Measurements from ENCODE around the gene PSMG3. TPM values are rescaled to one million over a fixed set of nuclear protein-coding genes. Genes with fewer than 3 reads are reported as not detected.

PSMG3 gene
- total and polyA plus RNA-seq, 8 donors = 19.8 to 31.2 (median 25.1) TPM

DNA sequence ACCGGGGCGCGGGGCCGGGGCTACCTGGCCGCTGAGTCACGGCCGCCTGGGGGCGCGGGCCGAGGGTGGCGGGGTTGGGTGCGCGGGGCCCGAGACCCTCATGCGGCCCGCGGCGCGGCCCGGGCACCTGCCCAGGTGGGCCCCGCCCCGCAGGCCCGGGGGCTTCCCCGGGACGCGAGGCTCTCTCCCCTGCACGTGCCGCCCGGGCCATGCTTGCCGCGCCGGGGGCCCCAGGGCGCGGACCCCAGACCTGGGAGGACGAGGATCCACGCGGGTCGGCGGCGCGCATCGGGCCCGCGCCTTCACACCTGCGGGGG lies 38.9 kb downstream of the PSMG3 start:
- Histone ChIP-seq H3K4me3 (peak overlapping the region; percentile 56 to 67), H3K27me3 (no peaks in the 10 kb centered on the region), H3K9me3 (no peaks in the 10 kb centered on the region), H3K4me1 (peaks cover 21 to 52% of the 10 kb centered on the region in 2 donors), H3K27ac (peak overlapping the region; percentile 89 to 99), H3K36me3 (peaks cover 0 to 10% of the 10 kb centered on the region in 2 donors)
- intact Hi-C loops (cut with DNase I) = no loop called here
- DNase-seq (no peak), ATAC-seq (no peak)
- TF ChIP-seq, protein P1, sequence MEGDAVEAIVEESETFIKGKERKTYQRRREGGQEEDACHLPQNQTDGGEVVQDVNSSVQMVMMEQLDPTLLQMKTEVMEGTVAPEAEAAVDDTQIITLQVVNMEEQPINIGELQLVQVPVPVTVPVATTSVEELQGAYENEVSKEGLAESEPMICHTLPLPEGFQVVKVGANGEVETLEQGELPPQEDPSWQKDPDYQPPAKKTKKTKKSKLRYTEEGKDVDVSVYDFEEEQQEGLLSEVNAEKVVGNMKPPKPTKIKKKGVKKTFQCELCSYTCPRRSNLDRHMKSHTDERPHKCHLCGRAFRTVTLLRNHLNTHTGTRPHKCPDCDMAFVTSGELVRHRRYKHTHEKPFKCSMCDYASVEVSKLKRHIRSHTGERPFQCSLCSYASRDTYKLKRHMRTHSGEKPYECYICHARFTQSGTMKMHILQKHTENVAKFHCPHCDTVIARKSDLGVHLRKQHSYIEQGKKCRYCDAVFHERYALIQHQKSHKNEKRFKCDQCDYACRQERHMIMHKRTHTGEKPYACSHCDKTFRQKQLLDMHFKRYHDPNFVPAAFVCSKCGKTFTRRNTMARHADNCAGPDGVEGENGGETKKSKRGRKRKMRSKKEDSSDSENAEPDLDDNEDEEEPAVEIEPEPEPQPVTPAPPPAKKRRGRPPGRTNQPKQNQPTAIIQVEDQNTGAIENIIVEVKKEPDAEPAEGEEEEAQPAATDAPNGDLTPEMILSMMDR (IDR thresholded peaks at IDR 0.05) = no peak

DNA sequence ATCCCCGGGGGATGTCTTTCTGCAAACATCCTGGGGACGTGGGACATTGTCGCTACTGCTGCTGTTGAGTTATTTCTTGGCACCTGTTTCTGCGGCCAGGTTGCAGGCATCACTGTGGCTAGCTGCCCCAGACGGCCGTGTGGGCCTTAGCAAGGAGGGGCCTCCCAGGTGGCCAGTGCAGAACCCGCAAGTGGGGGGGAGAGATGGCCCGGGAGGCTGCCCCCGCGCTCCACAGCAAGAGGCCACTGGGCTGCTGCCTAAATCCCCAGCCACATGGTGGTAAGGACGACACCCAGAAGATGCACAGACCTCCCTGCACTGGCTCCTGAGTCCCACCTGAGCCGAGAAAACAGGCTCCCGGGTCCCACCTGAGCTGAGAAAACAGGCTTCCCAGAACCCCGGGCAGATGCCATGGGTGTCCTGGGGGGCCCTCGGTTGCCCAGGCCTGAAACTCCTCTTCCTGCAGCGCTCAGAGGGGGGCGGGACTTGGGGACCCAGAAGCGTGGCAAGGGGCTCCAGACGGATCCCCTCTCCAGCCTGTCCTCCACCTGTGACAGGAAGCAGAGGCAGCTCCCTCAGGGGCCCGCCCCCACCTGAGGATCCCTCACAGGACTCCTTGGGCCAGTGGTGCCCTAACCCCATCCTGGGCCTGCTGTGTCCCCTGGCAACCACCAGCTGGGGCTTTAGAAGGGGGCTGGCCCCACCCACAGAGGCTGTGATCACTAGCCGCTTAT lies 40.3 kb downstream of the PSMG3 start:
- Histone ChIP-seq H3K4me1 (peaks cover 19 to 38% of the 10 kb centered on the region in 2 donors), H3K27me3 (no peaks in the 10 kb centered on the region), H3K4me3 (peak overlapping the region in 1 of 2 donors; percentile 67), H3K9me3 (no peaks in the 10 kb centered on the region), H3K27ac (peak overlapping the region in 1 of 2 donors; percentile 89), H3K36me3 (no peaks in the 10 kb centered on the region)
- peak in 1 of 4 donors; percentile 74 for DNase-seq
- intact Hi-C loops (cut with DNase I) = no loop called here
- TF ChIP-seq, protein P1 (IDR thresholded peaks at IDR 0.05) = no peak
- no peak for ATAC-seq

DNA sequence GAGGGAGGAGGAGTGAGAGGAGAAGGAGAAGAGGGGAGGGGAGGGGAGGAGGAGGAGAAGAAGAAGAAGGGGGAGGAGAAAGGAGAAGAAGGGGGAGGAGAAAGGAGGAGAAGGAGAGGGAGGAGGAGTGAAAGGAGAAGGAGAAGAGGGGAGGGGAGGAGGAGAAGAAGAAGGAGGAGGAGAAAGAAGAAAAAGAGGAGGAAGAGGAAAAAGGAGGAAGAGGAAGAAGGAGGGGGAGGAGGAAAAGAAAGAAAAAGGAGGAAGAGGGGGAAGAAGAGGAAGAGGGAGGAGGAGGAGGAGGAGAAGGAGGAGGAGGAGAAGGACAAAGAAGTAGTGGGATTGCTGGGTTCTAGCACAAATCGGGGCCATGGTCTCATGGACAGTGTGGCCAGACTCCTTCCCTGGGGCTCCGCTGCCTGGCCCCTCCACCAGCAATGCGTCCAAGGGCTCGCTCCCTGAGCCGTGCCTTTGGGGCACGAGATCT lies 43.5 kb downstream of the PSMG3 start:
- Histone ChIP-seq H3K36me3 (no peaks in the 10 kb centered on the region), H3K27ac (no peak overlapping the region), H3K9me3 (no peaks in the 10 kb centered on the region), H3K4me1 (peaks cover 0 to 6% of the 10 kb centered on the region in 2 donors), H3K27me3 (peaks cover 0 to 18% of the 10 kb centered on the region in 2 donors), H3K4me3 (no peak overlapping the region)
- TF ChIP-seq, protein P1 (IDR thresholded peaks at IDR 0.05) = no peak
- intact Hi-C loops (cut with DNase I) = no loop called here
- ATAC-seq = no peak
- DNase-seq = peak in 1 of 4 donors; percentile 41

DNA sequence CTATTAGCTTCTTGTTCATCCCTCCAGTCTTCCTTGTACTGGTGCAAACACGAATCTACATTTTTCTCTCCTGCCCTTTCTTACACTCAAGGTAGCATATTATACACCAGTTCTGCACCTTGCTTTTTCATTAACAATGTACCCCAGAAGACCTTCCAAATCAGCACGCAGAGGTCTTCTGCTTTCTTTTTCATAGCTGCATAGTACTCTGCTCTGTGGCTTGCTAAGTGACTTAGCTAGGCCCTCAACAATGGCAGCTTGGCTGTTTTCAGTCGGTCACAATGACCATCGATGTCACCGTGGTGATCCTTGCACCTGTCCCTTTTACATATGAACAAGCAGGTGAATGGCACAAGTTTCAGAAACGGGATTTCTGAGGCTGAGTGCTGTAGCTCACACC lies 44.4 kb downstream of the PSMG3 start:
- intact Hi-C loops (cut with DNase I) = no loop called here
- no peaks in the 10 kb centered on the region for H3K9me3 ChIP-seq
- ATAC-seq (no peak), DNase-seq (no peak)
- H3K4me3 ChIP-seq = no peak overlapping the region
- no peak overlapping the region for H3K27ac ChIP-seq
- peaks cover 0 to 5% of the 10 kb centered on the region in 2 donors for H3K4me1 ChIP-seq
- TF ChIP-seq, protein P1 (IDR thresholded peaks at IDR 0.05) = no peak
- H3K27me3 ChIP-seq = peaks cover 0 to 18% of the 10 kb centered on the region in 2 donors
- H3K36me3 ChIP-seq = no peaks in the 10 kb centered on the region

DNA sequence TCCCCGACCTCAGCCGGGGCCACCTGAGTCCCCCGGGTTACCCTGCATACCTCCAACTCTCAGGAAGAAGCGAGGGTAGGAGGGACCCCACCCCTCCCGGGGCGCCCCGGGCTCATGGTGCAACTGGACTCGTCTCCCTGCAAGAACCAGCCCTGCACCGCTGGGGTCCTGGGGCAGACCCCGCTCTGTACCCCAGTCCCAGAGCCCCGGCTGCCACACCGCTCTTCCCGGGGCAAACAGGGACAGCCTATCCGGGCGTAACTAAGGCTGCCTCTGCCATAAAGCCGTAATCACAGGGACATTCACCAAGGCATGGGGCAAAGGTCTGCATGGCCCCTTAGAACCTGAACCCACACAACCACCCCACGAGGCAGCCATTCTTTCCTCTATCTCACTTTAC lies 46.0 kb downstream of the PSMG3 start:
- ATAC-seq (no peak), DNase-seq (peak in 1 of 4 donors; percentile 79)
- Histone ChIP-seq H3K4me3 (no peak overlapping the region), H3K36me3 (no peaks in the 10 kb centered on the region), H3K4me1 (no peaks in the 10 kb centered on the region), H3K27ac (no peak overlapping the region), H3K9me3 (no peaks in the 10 kb centered on the region), H3K27me3 (peaks cover 0 to 18% of the 10 kb centered on the region in 2 donors)
- TF ChIP-seq, protein P1 (IDR thresholded peaks at IDR 0.05) = no peak
- intact Hi-C loops (cut with DNase I) = no loop called here
